HL-60 (cell line): ENCODE data around the gene POTEB3. TPM values are rescaled to one million over a fixed set of nuclear protein-coding genes. Genes with fewer than 3 reads are reported as not detected.

ENCODE experiments used
- microRNA-seq: library from miRNA; unstranded; fragments of <30 nt; microRNA quantifications from one replicate; pipeline ENCODE4, GENCODE V29; 2018

POTEB3 gene

Small RNAs within 50 kb of the gene (microRNA-seq; reads per million reads assigned to microRNA genes)
- not detected for gene MIR3118-3
